NT2/D1 (cell line): ENCODE data around the gene PIK3R5.

Source experiments
- YY1 ChIP-seq: IDR thresholded peaks from 2 replicates; pipeline ENCODE4 v1.6.1; 2011; ENCODE audit not compliant: insufficient read length, insufficient read depth
- ZNF274 ChIP-seq: IDR thresholded peaks from 2 replicates; pipeline ENCODE4 v1.6.1; 2011; ENCODE audit warnings: mild to moderate bottlenecking, low read depth, low read length

DNA sequence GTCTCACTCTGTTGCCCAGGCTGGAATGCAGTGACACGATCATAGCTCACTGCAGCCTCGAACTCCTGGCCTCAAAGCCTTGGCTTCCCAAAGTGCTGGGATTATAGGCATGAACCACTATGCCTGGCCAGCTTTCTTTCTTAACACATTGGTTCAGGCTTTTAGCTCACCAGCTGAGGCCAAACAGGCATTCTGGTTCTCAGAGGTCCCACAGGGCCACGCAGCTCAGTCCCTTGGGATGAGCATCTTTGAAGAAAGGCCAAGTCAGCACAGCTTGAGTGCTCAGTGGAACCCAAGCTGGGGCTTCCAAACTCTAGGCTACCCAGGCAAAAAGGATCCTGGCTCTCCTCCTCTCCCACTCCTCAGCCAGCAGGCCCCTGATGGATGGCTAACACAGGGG lies 2.5 kb downstream of the PIK3R5 start:
- TF ChIP-seq ZNF274 (no peak), YY1 (no peak)
